NCI-H1436 treated with DMSO at 0.1 percent for 48 hours (cell line): Measurements from ENCODE around the gene TANK.
"Not testable (repeated sequence)": the region's sequence is repeated elsewhere in the genome, so short reads cannot be mapped to it uniquely, and the experiment has no call there.

ENCODE experiments used
- DNase-seq: peaks from one replicate; lab custom pipeline; 2025; lab: John Stamatoyannopoulos, UW

TANK gene

GRCh38 chr2:161233858-161234431, 73.7 kb downstream of the TANK start:
- no peak for DNase-seq

GRCh38 chr2:161234627-161235026, 74.4 kb downstream of the TANK start:
- DNase-seq = no peak

- DNase-seq = peak; percentile 15
These were observed 77.4 kb downstream of the TANK start for GRCh38 chr2:161237392-161238264.

GRCh38 chr2:161238265-161238559, 78.0 kb downstream of the TANK start:
- DNase-seq = no peak

GRCh38 chr2:161238560-161239325, 78.5 kb downstream of the TANK start:
- no peak for DNase-seq

- no peak for DNase-seq
These were observed 79.3 kb downstream of the TANK start for GRCh38 chr2:161239326-161240109.

- DNase-seq = no peak
These were observed 81.7 kb downstream of the TANK start for GRCh38 chr2:161241894-161242293.

GRCh38 chr2:161243312-161243711, 83.1 kb downstream of the TANK start:
- DNase-seq = no peak

- no peak for DNase-seq
These were observed 83.7 kb downstream of the TANK start for GRCh38 chr2:161243905-161244304.

- not testable (repeated sequence) for DNase-seq
These were observed 84.4 kb downstream of the TANK start for GRCh38 chr2:161244387-161245260.

- DNase-seq = no peak
These were observed 85.0 kb downstream of the TANK start for GRCh38 chr2:161245261-161245553.

GRCh38 chr2:161245671-161246070, 85.4 kb downstream of the TANK start:
- no peak for DNase-seq

- DNase-seq = no peak
These were observed 86.1 kb downstream of the TANK start for GRCh38 chr2:161246281-161246680.

GRCh38 chr2:161250864-161251436, 90.7 kb downstream of the TANK start:
- no peak for DNase-seq

- no peak for DNase-seq
These were observed 97.1 kb downstream of the TANK start for GRCh38 chr2:161257123-161257952.

- no peak for DNase-seq
These were observed 105.6 kb downstream of the TANK start for GRCh38 chr2:161265874-161266273.

- no peak for DNase-seq
These were observed 108.9 kb downstream of the TANK start for GRCh38 chr2:161269111-161269510.

GRCh38 chr2:161273038-161273760, 113.0 kb downstream of the TANK start:
- peak; percentile 18 for DNase-seq

GRCh38 chr2:161278564-161279229, 118.5 kb downstream of the TANK start:
- DNase-seq = not testable (repeated sequence)
